Fibroblast of lung (primary cell): Measurements from ENCODE around the gene APBA2. TPM values are rescaled to one million over a fixed set of nuclear protein-coding genes. Genes with fewer than 3 reads are reported as not detected.

Experiments
- DNase-seq, 2 donors: peaks; one replicate each; pipeline versions ENCODE4 v3.0.0 to v3.0.0-alpha.2; 2010; ENCODE audit warnings: low read depth in 2 of 2
- H2AFZ ChIP-seq: 2 replicates; pipeline ENCODE4 v1.5.1; 2012; ENCODE audit warnings: low read length, control low read depth, inconsistent platforms
- H3K27ac ChIP-seq: 2 replicates; pipeline ENCODE4 v1.5.1; 2011; ENCODE audit warnings: low read length, control low read depth; ENCODE audit not compliant: insufficient read depth
- H3K27me3 ChIP-seq: 2 replicates; pipeline ENCODE4 v1.5.1; 2011; ENCODE audit warnings: mild to moderate bottlenecking, low read length; ENCODE audit not compliant: control insufficient read depth, insufficient read depth
- H3K36me3 ChIP-seq: 2 replicates; pipeline ENCODE4 v1.5.1; 2011; ENCODE audit warnings: low read length; ENCODE audit not compliant: control insufficient read depth, insufficient read depth
- H3K4me1 ChIP-seq: 2 replicates; pipeline ENCODE4 v1.5.1; 2011; ENCODE audit warnings: low read length; ENCODE audit not compliant: control insufficient read depth, insufficient read depth; ENCODE audit errors: extremely low read depth
- H3K4me2 ChIP-seq: 2 replicates; pipeline ENCODE4 v1.5.1; 2011; ENCODE audit warnings: low read length, control low read depth; ENCODE audit not compliant: insufficient read depth; ENCODE audit errors: extremely low read depth
- H3K4me3 ChIP-seq, 4 experiments: fragments of 200-600 bp in 1 of 4; sonication (generic) in 1 of 4; replicated peaks in 1 of 4; 2 replicates each; pipeline ENCODE4 v1.5.1; 2011 to 2016; ENCODE audit warnings: low read length in 4 of 4, low read depth in 3 of 4, mild to moderate bottlenecking in 3 of 4, control low read depth in 2 of 4, inconsistent platforms in 1 of 4, mixed read lengths in 1 of 4; ENCODE audit not compliant: insufficient read depth in 1 of 4; ENCODE audit errors: control extremely low read depth in 1 of 4
- H3K79me2 ChIP-seq: 2 replicates; pipeline ENCODE4 v1.5.1; 2012; ENCODE audit warnings: mild to moderate bottlenecking, low read length, inconsistent platforms; ENCODE audit not compliant: control insufficient read depth, insufficient read depth
- H3K9ac ChIP-seq: 2 replicates; pipeline ENCODE4 v1.5.1; 2011; ENCODE audit warnings: mild to moderate bottlenecking, low read length, control low read depth; ENCODE audit not compliant: insufficient read depth
- H3K9me3 ChIP-seq: 2 replicates; pipeline ENCODE4 v1.5.1; 2012; ENCODE audit warnings: low read depth, low read length; ENCODE audit not compliant: control insufficient read depth, insufficient read depth
- H4K20me1 ChIP-seq: 2 replicates; pipeline ENCODE4 v1.5.1; 2011; ENCODE audit warnings: low read length; ENCODE audit not compliant: control insufficient read depth, insufficient read depth; ENCODE audit errors: extremely low read depth
- EZH2 ChIP-seq: IDR thresholded peaks from 2 replicates; pipeline ENCODE4 v1.5.1; 2012; ENCODE audit warnings: low read length, control low read depth, mild to moderate bottlenecking; ENCODE audit errors: missing control alignments
- polyA plus RNA-seq, 2 donors: library from polyadenylated mRNA; depleted of rRNA in 1 of 2; stranded (reverse) in 1 of 2; unstranded in 1 of 2; fragments of >200 nt; gene quantifications; 2 replicates each; pipeline ENCODE4 v1.2.1, GENCODE V29; 2011 to 2012; ENCODE audit warnings: missing spikeins in 1 of 2
- total RNA-seq: library from RNA; depleted of rRNA; stranded (reverse); fragments of >200 nt; gene quantifications from 2 replicates; pipeline ENCODE4 v1.2.1, GENCODE V29; 2014
- TF ChIP-seq, protein P1 (sequence below), 2 donors: IDR thresholded peaks in 1 of 2; conservative IDR thresholded peaks in 1 of 2; 1 replicate in 1 of 2; 2 replicates in 1 of 2; pipeline ENCODE4 v1.5.1; 2011 to 2012; ENCODE audit warnings: low read length in 2 of 2, control low read depth in 1 of 2, inconsistent platforms in 1 of 2, low read depth in 1 of 2, mild to moderate bottlenecking in 1 of 2

APBA2 gene
- total and polyA plus RNA-seq, 2 donors (not counting 1 experiment from before 2014, with no cell fraction given): 9.5 to 20.3 TPM

- no peak overlapping the region for H3K9ac ChIP-seq
- H2AFZ ChIP-seq: no peak overlapping the region
- H3K4me3 ChIP-seq: no peak overlapping the region
- H3K4me2 ChIP-seq: no peak overlapping the region
- TF ChIP-seq EZH2: no peak
- TF ChIP-seq, protein P1, sequence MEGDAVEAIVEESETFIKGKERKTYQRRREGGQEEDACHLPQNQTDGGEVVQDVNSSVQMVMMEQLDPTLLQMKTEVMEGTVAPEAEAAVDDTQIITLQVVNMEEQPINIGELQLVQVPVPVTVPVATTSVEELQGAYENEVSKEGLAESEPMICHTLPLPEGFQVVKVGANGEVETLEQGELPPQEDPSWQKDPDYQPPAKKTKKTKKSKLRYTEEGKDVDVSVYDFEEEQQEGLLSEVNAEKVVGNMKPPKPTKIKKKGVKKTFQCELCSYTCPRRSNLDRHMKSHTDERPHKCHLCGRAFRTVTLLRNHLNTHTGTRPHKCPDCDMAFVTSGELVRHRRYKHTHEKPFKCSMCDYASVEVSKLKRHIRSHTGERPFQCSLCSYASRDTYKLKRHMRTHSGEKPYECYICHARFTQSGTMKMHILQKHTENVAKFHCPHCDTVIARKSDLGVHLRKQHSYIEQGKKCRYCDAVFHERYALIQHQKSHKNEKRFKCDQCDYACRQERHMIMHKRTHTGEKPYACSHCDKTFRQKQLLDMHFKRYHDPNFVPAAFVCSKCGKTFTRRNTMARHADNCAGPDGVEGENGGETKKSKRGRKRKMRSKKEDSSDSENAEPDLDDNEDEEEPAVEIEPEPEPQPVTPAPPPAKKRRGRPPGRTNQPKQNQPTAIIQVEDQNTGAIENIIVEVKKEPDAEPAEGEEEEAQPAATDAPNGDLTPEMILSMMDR (conservative IDR thresholded peaks at IDR 0.05 in 1 of 2, IDR thresholded peaks at IDR 0.05 in 1 of 2; ENCODE audit: low read depth in 1 of 2, low read length in 2 of 2): no peak
- H3K79me2 ChIP-seq: no peaks in the 10 kb centered on the region
- no peaks in the 10 kb centered on the region for H3K27me3 ChIP-seq
- no peaks in the 10 kb centered on the region for H3K36me3 ChIP-seq
- H3K27ac ChIP-seq: no peak overlapping the region
- no peaks in the 10 kb centered on the region for H3K4me1 ChIP-seq
- H4K20me1 ChIP-seq: no peaks in the 10 kb centered on the region
- DNase-seq: no peak
- H3K9me3 ChIP-seq: no peaks in the 10 kb centered on the region
Observed at GRCh38 chr15:28902856-28903255, 17.1 kb downstream of the APBA2 start.

DNA sequence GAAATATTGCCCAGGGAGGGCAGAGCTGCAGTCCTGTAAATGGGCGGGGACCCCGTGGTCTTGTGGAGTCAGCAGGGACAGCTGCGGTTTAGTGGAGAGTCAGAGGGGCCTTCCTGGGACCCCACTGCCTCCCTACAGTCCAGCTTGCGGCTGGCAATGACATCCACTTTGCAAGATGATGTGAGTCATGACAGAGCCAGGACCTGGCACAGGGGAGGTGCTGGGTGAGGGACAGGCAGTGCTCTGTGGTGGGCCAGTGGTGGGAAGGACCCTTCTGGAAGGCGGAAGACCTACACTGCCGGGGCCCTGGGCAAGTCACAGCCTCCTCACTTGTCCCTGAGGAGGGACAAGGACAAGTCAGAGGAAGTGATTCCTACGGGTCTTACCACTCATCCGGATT is 17.8 kb downstream of the APBA2 start:
- H3K4me1 ChIP-seq: no peaks in the 10 kb centered on the region
- no peaks in the 10 kb centered on the region for H3K36me3 ChIP-seq
- no peak for DNase-seq
- no peak overlapping the region for H2AFZ ChIP-seq
- H3K4me2 ChIP-seq: no peak overlapping the region
- H3K27me3 ChIP-seq: no peaks in the 10 kb centered on the region
- no peaks in the 10 kb centered on the region for H3K79me2 ChIP-seq
- no peak overlapping the region for H3K4me3 ChIP-seq
- no peak overlapping the region for H3K27ac ChIP-seq
- H3K9ac ChIP-seq: no peak overlapping the region
- H4K20me1 ChIP-seq: no peaks in the 10 kb centered on the region
- TF ChIP-seq, protein P1 (conservative IDR thresholded peaks at IDR 0.05 in 1 of 2, IDR thresholded peaks at IDR 0.05 in 1 of 2; ENCODE audit: low read depth in 1 of 2, low read length in 2 of 2): no peak
- TF ChIP-seq EZH2: no peak
- H3K9me3 ChIP-seq: no peaks in the 10 kb centered on the region

- no peak overlapping the region for H3K27ac ChIP-seq
- H3K4me3 ChIP-seq: no peak overlapping the region
- no peaks in the 10 kb centered on the region for H4K20me1 ChIP-seq
- H3K79me2 ChIP-seq: no peaks in the 10 kb centered on the region
- no peaks in the 10 kb centered on the region for H3K27me3 ChIP-seq
- H3K9me3 ChIP-seq: no peaks in the 10 kb centered on the region
- no peak for TF ChIP-seq EZH2
- TF ChIP-seq, protein P1 (conservative IDR thresholded peaks at IDR 0.05 in 1 of 2, IDR thresholded peaks at IDR 0.05 in 1 of 2; ENCODE audit: low read depth in 1 of 2, low read length in 2 of 2): no peak
- H3K9ac ChIP-seq: no peak overlapping the region
- H3K36me3 ChIP-seq: no peaks in the 10 kb centered on the region
- H2AFZ ChIP-seq: no peak overlapping the region
- H3K4me2 ChIP-seq: no peak overlapping the region
- no peak for DNase-seq
- H3K4me1 ChIP-seq: no peaks in the 10 kb centered on the region
Observed at GRCh38 chr15:28904003-28904402, 18.2 kb downstream of the APBA2 start.
